GM18870 (cell line): ENCODE data around the gene RFX1.
"Not testable (repeated sequence)": the region's sequence is repeated elsewhere in the genome, so short reads cannot be mapped to it uniquely, and the experiment has no call there.

ENCODE experiments used
- ATAC-seq: cut with Tn5 transposase; IDR thresholded peaks from one replicate; pipeline ENCODE4 v1.9.1; 2021; ENCODE audit warnings: moderate library complexity; ENCODE audit not compliant: unreplicated experiment

Gene RFX1

DNA sequence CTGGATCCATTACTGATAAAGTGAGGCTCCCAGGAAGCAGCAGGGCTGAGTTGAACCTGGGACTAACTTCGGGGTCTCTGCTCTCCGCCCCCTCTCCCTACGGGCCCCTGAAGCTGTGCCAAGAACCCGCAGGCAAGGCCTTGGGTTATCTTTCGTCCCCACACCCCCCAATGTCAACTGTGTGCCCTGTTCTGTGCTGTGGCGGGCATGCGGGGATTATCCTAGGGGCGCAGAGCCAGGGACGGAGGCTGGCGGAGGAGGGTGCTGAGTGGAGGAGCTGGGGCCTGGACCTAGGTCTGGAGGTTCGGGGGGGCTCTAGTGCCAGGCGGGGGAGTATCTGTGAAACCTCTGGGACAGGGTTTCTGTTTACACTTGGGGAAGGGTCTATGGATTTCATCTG, 26.4 kb downstream of the RFX1 start:
- ATAC-seq: no peak

DNA sequence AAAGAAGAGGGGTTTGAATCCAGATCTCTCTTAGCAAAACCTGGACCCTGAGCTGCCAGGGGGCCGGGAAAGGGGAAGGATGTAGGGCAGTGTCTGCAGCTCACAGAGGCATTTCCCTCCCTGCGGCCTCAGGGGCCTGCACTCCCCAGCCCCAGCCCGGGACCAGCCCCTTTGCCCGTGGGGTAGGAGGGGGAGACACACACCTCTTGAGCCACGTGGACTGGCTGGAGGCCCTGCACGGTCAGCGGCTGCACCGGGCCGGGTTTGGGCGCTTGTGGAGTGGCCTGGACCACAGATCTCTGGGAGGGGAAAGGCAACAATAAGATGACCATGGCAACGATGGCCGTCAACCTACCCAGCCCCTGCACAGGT, 26.9 kb downstream of the RFX1 start:
- ATAC-seq: no peak

DNA sequence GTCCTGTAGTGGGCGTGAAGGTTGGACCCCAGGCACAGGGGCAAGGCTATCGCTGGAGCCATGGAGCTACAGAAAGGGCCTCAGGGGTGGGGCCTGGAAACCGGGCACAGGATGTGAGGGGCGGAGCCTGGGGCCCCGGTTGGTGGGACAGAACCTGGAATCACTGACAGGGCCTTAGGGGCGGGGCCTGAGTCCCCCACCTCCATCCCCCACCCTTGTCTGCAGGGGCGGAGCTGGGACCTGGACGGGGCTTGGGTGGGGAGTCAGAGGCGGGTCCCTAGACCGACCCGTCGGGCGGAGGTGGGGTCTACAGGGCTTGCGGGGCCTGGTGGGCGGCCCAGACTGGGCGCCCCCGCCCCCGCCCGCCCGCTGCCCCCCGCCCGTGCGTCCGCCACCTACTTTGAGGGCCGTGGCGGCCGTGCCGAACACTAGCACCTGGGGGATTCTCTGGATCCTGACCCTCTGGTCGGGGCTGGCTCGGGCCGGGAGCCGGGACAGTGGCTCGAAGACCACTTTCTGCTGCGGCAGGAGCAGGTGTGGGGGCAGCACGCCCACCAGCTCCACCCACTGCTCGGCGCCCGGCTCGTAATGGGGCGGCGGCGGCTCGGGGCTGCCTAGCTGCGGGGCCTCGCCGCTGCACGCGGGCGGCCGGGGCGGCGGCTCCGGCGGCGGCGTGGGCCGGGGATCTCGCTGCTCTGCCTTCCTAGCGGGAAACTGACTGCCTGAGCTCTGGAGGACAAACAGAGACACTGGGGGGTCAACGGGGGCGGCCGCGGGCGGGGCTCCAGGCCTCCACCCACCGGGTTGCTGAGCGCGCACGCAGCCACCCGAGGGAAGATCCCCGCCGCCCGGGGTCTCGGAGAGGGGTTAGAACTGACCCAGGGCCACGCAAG, 27.5 kb downstream of the RFX1 start:
- no peak for ATAC-seq

- ATAC-seq: no peak
Measured at GRCh38 chr19:13977803-13978202, 28.3 kb downstream of the RFX1 start.

GRCh38 chr19:13976446-13976845, 29.7 kb downstream of the RFX1 start:
- ATAC-seq: no peak

DNA sequence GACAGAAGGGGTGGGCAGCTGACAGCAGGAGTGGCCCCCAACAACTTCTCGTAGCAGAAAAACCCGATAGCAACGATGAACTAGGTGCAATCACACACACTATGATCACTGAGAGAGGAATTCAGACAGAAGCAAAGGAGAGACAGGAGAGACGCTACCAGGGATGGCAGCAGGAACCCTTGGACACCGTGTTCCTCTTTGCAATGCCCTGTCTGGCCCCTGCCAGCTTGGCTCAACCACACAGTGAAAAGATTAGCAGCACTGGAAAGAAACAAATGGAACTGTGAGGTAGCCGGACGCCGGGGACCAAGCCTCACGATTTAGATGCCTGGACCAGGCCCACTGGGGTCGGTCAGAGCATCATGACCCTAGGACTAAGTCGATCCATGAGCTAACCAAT, 30.2 kb downstream of the RFX1 start:
- no peak for ATAC-seq

DNA sequence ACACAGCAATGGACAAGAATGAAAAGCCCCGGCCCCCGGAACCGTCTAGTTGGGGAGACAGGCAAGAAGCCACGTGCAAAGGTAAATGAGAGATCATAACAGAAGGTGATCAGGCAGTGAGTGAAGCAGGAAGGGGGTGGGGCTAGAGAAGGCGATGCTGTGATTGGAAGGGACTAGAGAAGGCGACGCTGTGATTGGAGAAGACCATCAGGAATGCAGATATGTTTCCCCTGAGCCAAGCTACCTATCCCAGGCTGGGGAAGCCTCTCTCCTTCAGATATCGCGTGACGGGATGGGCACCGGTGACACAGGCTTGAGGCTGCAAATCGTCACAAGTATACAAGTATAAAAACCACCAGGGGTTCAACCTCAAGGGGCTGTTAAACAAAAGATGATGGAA, 32.0 kb downstream of the RFX1 start:
- no peak for ATAC-seq

GRCh38 chr19:13973479-13973878, 32.6 kb downstream of the RFX1 start:
- not testable (repeated sequence) for ATAC-seq

GRCh38 chr19:13972368-13973155, 33.6 kb downstream of the RFX1 start:
- ATAC-seq: no peak

- not testable (repeated sequence) for ATAC-seq
Measured at GRCh38 chr19:13971868-13972267, 34.3 kb downstream of the RFX1 start.

GRCh38 chr19:13969897-13970296, 36.2 kb downstream of the RFX1 start:
- ATAC-seq: no peak

DNA sequence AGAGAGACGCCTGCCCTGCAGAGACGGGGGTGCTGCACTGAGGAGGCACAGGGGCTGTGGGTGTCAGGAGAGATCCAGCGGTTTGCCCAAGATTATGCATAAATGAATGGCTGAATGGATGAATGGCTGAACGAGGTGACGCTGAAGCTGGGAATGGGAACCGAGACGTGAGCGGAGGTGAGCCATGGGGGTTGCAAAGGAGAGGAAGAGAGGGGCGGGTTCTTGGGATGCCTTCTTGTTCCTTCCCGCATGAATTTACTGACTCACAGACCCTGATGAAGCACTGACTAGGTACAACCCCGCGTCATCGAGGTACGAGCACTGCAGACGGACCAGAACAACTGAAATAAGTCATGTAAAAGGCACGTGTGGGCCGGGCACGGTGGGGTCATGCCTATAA, 37.1 kb downstream of the RFX1 start:
- no peak for ATAC-seq

GRCh38 chr19:13968383-13968935, 37.7 kb downstream of the RFX1 start:
- ATAC-seq: no peak

- ATAC-seq: not testable (repeated sequence)
Measured at GRCh38 chr19:13967206-13967605, 38.9 kb downstream of the RFX1 start.

- ATAC-seq: no peak
Measured at GRCh38 chr19:13966684-13967128, 39.4 kb downstream of the RFX1 start.

GRCh38 chr19:13965926-13966683, 40.0 kb downstream of the RFX1 start:
- no peak for ATAC-seq

DNA sequence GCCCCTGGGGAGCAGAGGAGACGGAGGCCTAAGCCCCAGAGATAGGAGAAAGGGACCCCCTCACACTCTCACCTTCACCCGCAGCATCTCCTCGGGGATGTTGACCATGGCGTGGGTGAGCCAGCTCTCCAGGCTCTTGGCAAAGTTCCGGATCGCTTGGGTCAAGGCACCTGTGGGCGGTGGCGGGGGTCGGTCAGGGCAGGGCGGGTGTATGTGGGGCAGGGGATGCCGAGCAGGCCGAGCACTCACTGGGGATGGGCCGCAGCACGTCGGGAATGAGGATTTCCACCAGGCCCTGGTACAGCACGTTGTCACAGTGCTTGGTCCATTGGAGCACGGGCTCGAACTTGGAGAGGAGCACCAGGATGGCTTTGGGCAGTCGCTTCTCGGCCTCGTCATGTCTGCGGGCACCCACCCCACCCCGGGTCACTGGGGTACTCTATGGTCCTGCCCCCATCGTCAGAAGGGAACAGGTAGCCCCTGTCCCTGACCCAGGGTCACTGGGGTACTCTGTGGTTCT, 40.7 kb downstream of the RFX1 start:
- no peak for ATAC-seq

GRCh38 chr19:13964776-13965175, 41.3 kb downstream of the RFX1 start:
- no peak for ATAC-seq

DNA sequence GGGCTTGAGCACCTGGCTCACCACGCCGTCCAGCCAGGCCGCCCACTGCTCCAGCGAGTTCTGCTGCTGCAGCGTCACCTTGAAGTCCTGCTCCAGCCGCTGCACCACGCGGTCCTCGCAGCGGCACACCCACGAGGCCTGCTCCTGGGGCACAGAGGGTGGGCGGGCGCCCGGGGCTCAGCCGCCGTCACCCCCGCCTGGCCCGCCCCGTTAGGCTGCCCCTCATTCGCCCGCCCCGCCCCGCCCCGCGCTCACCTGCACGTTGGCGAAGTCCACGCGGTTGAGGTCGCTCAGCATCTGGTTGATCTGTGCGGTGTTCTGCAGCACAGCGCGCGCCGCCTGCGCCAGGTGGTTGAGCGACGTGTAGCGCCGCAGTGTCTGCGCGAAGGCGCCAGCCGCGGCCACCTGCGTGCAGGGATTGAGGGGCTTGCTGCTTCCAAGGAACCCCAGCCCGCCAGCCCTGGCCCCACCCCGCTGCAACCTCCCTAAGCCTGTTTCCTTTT, 42.5 kb downstream of the RFX1 start:
- no peak for ATAC-seq
